GM21423 (cell line): ENCODE data around the gene CCSER1.
A peak's percentile ranks its signal among the peaks of the same experiment; 100 is the strongest.

Experiments used
- ATAC-seq: cut with Tn5 transposase; IDR thresholded peaks from one replicate; pipeline ENCODE4 v1.9.1; 2021; ENCODE audit warnings: mild to moderate bottlenecking, moderate library complexity; ENCODE audit not compliant: unreplicated experiment

Gene CCSER1

GRCh38 chr4:90540536-90540935 is 413.3 kb downstream of the CCSER1 start:
- no peak for ATAC-seq

GRCh38 chr4:90542216-90542615 is 415.0 kb downstream of the CCSER1 start:
- ATAC-seq, result no peak

- ATAC-seq, result no peak
These were observed 416.4 kb downstream of the CCSER1 start for GRCh38 chr4:90543419-90544170.

- ATAC-seq, result no peak
These were observed 417.4 kb downstream of the CCSER1 start for GRCh38 chr4:90544532-90545045.

GRCh38 chr4:90545380-90545779 is 418.2 kb downstream of the CCSER1 start:
- no peak for ATAC-seq

GRCh38 chr4:90546114-90546513 is 418.9 kb downstream of the CCSER1 start:
- ATAC-seq, result peak; percentile 39

GRCh38 chr4:90570615-90571014 is 443.4 kb downstream of the CCSER1 start:
- no peak for ATAC-seq

- ATAC-seq, result no peak
These were observed 445.8 kb downstream of the CCSER1 start for GRCh38 chr4:90572996-90573395.

GRCh38 chr4:90575371-90575770 is 448.2 kb downstream of the CCSER1 start:
- no peak for ATAC-seq

GRCh38 chr4:90580326-90580725 is 453.1 kb downstream of the CCSER1 start:
- no peak for ATAC-seq

- no peak for ATAC-seq
These were observed 454.9 kb downstream of the CCSER1 start for GRCh38 chr4:90582087-90582486.

GRCh38 chr4:90584051-90584450 is 456.9 kb downstream of the CCSER1 start:
- no peak for ATAC-seq

- no peak for ATAC-seq
These were observed 458.8 kb downstream of the CCSER1 start for GRCh38 chr4:90585961-90586360.

GRCh38 chr4:90586799-90587198 is 459.6 kb downstream of the CCSER1 start:
- ATAC-seq, result no peak

GRCh38 chr4:90597927-90598326 is 470.7 kb downstream of the CCSER1 start:
- ATAC-seq, result no peak

GRCh38 chr4:90598741-90599140 is 471.5 kb downstream of the CCSER1 start:
- no peak for ATAC-seq

- ATAC-seq, result no peak
These were observed 475.5 kb downstream of the CCSER1 start for GRCh38 chr4:90602726-90603125.

GRCh38 chr4:90603540-90603939 is 476.3 kb downstream of the CCSER1 start:
- ATAC-seq, result no peak

- ATAC-seq, result no peak
These were observed 479.6 kb downstream of the CCSER1 start for GRCh38 chr4:90606781-90607180.

- ATAC-seq, result no peak
These were observed 487.2 kb downstream of the CCSER1 start for GRCh38 chr4:90614371-90614770.

- ATAC-seq, result no peak
These were observed 493.9 kb downstream of the CCSER1 start for GRCh38 chr4:90621080-90621479.

- no peak for ATAC-seq
These were observed 497.6 kb downstream of the CCSER1 start for GRCh38 chr4:90624781-90625180.
